GM21737 (cell line): ENCODE data around the gene SLIT3.

Experiments used
- ATAC-seq: cut with Tn5 transposase; IDR thresholded peaks from one replicate; pipeline ENCODE4 v1.9.1; 2021; ENCODE audit warnings: mild to moderate bottlenecking, moderate library complexity; ENCODE audit not compliant: unreplicated experiment

The SLIT3 gene

GRCh38 chr5:169272111-169272510 lies 28.8 kb downstream of the SLIT3 start:
- no peak for ATAC-seq

DNA sequence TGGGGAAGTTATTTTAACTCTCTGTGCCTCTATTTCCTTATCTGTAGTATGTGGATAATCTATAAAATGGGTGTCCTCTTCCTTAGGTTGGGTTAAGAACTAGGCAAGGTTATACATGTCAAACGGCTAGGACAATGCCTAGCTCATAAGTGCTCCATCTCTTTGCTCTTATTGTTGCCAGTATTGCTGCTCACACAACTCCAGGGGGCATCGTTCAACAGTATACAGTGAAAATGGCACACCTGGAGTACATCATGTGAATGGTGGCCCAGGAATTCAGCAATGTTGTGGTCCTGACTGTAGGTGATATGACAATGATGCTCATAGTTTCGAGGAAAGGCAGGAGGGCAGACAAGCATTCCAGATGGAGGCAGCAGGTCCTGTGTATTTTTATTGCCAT lies 30.1 kb downstream of the SLIT3 start:
- ATAC-seq = no peak

DNA sequence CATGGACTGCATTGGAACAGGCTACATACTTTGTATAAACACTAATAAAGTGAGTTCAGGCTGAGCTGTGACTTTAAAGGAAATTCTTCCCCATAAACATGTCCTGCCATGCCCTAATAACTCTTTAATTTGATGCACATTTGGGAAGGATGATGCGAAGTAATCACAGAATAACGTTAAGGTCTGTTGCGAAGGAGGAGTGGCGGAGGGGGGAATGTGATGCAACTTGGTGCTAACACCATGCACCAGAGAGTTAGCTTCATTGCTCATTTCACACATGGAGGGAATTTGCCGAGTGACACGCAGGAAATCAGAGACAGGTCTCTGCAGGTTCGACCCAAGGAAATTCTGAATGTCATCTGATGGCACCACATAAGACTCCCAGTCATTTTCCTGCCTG lies 32.9 kb downstream of the SLIT3 start:
- ATAC-seq = no peak

DNA sequence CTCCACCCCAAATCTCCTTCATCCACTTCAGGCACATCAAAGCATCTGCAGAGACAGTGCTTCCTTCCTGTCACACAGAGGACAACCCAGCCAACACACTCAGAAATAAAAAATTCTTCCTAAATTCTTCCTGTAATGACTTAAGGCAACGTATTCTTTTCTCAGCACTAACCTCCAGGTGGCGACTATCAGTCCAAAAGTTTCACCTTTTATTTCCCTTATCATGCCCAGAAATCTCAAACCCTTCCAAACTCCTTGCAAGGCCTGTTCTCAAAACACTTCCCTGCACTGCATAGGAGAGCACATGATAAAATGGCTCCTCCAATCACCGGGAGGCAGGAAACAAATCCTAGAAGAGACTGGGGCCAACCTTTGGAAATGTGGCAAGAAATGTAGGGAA lies 35.1 kb downstream of the SLIT3 start:
- no peak for ATAC-seq

DNA sequence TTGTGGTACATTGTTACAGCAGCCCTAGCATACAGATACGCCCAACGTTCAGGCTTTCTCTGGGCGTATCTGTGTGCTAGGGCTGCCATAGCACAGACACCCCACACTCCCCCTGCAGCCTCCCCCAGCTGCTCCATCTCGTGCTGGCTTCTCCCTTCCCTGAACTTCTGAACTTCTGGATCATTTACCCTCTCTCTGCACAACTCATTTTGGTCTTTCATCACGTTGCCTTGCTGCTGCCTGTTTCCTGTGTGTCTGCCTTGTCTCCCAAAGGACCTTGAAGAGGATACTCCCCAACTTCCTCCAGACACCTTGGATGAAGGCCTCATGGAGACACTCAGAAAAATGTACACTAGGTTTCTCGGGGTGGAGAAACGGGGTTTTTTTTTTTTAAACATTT lies 37.3 kb downstream of the SLIT3 start:
- no peak for ATAC-seq

DNA sequence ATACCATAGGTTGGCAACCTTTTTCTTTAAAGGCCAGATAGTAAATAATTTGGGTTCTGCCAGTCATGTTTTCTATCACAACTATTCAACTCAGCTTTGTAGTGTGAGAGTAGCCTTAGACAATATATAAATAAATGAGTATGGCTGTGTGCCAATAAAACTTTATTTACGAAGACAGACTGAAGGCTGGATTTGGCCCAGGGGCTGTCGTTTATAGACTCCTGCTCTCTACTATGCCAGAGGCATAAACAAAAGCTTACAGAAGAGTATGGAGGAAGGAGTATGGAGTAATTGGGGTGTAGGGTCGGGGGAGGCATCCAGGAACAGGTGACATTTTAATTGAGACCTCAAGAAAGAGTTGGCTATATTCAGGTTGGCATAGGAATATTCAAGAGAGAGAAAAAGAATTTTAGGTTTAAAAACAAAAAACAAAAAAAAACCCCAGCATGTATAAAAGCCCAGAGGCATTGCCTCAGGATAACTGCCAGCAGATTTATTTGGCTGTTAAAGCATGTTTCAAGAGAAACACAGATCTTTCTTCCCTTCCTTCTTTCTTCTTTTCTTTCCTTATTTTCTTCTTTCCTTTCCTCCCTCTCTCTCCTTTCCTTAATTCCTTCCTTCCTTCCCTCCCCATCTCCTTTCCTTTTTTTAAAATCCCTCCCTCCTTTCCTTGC lies 39.9 kb downstream of the SLIT3 start:
- no peak for ATAC-seq

DNA sequence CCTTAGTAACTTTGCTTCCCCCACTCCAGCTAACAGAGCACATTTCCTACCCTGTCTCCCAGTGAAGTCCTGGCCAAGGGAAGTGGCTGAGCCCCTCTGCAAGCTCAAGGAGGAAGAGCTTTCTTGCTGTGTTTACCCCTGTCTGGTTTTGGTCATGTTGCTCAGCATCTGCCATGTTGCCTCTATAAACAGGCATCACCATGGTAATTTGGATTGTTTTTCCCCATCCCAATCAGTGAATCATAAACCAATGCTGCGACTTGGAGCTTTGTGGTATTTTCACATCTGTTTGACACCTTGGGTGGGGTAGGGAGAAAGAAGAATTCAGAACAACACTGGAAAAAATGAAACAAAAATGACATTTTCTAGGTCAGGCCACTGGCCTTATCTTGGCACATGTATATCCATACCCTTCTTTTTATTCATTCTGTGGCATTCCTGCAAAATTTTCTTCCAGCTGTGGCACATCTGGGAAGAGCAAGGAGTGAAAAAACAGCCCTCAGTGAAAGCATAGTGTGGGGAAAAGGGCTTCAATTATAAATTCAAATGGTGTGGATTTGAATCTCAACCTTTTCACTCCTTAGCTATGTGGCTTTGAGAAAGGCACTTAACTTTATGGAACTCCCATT lies 42.5 kb downstream of the SLIT3 start:
- no peak for ATAC-seq

- no peak for ATAC-seq
Measured at GRCh38 chr5:169256191-169256590, 44.7 kb downstream of the SLIT3 start.

GRCh38 chr5:169253071-169253470 lies 47.9 kb downstream of the SLIT3 start:
- no peak for ATAC-seq

- ATAC-seq = no peak
Measured at GRCh38 chr5:169251333-169252084, 49.4 kb downstream of the SLIT3 start.

GRCh38 chr5:169250887-169251286 lies 50.1 kb downstream of the SLIT3 start:
- ATAC-seq = no peak

DNA sequence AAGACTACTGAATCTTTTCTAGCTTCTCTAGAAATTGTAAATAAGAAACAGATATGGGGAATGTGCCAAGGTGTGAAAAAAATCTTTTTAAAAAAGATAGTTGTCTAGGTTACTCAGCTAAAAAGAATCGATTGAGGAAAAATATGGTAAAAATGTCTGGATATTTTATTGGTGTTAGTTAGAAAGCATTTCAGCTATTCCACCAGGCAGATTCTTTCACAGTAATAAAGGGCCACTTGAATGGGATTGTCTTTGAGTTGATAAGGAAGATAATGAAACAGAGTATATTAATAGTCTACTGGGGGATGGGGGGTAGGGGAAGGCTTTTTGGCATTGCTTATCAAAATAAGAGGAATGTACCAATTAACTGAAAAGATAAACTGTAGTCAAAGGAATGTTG lies 51.9 kb downstream of the SLIT3 start:
- ATAC-seq = no peak

- ATAC-seq = no peak
Measured at GRCh38 chr5:169248550-169248949, 52.4 kb downstream of the SLIT3 start.

DNA sequence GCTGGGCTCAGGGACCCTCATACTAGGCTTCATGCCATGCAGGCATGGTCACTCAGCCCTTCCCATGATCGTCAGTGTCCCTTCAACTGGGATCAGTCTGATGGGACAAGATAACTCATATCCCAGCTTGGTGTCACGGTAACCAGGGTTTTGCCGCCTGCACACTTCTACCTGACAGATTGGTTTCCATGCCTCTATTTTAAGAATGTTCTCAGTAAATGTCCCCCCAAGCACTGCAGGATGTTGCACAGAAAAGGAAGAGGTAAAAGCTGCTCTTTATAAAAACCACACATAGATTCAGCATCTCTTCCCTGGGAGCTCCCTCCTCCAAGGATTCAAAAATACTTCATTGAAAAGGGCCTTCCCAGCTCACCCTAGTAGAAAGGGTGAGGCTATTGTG lies 56.1 kb downstream of the SLIT3 start:
- no peak for ATAC-seq

DNA sequence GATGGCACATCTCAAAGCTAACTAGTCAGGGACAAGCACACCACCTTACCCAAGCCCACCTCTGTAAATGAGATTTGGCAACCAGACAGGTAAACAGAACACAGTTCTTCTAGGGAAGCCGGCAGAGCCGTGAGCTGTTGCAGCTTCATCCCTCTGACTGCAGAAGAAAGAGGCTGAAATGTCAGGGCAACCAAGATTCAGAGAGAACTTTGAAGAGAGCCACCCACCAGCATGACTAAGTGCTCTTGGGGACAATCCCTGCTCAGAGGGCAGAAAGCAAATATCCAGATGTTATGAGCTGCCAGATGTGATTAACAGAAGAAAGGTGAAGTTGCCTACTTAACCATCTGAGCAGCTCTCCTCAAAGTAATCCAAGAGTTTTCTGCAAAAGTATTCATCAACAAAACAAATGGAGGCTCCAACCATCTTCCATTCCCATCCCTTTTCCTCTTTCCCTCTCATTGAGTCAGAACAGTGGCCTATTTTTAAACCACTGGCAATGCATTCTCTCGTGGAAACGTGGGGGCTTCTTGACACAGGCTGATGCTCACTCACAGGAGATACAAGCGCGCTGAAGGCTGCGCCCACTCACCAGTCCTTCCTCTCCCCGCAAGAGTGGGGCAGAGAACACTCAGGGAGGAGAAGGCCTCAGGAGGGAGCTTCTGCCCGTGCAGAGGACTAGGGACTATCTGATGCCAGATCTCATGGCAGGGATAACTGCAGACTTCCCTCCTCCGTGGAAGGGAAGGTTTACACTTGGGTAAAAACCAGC lies 57.1 kb downstream of the SLIT3 start:
- no peak for ATAC-seq

GRCh38 chr5:169242849-169243186 lies 58.1 kb downstream of the SLIT3 start:
- no peak for ATAC-seq

GRCh38 chr5:169242175-169242848 lies 58.6 kb downstream of the SLIT3 start:
- no peak for ATAC-seq

DNA sequence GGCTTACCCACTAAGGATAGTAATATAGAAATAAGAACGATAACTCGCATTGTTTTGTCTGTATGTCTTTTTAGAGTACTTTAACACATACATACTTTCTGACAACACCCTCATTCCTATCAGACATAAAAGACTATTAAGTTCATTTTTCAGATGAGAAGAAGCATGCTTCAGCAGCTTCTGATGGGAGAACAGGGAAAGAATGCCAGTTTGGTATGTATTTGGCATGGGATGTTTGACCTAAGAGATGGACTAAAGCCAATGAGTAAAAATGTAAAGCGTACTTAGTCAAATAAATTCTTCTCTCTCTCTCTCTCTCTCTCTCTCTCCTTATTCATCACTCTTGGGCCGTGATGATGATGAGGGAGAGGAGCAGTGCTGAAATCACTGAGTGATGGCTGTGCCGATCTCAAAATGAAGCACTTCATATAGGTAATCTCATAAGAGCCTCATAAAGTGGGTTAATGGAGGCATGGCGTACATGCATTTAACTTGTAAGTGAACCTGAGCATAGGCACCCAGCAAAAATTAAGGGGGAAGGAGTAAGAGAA lies 71.5 kb downstream of the SLIT3 start:
- ATAC-seq = no peak

GRCh38 chr5:169226895-169227294 lies 74.0 kb downstream of the SLIT3 start:
- ATAC-seq = no peak

DNA sequence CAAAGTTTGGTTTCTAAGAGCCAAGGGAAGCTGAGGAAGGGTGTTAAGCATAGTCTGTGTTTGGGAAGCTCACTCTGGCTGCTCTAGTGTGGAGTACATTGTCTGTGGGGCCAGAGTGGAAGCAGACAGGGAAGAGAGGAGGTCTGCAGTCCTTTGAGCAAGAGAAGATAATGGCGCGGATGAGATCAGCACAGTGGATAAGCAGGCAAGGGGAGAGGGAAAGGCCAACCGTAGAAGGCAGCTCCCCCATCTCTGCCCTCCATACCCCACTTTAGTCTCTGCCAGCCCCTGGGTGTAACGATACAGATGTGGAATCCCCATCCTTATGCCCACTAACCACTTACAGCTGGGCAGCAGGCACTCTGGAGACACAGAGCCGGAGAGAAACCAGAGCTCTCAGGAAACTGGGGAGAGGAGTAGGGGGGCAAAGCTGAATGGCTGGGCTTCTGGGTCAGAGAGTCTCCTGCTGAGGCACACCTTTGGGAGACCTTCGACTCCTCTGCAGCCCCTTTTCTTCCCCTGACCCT lies 75.0 kb downstream of the SLIT3 start:
- ATAC-seq = no peak

DNA sequence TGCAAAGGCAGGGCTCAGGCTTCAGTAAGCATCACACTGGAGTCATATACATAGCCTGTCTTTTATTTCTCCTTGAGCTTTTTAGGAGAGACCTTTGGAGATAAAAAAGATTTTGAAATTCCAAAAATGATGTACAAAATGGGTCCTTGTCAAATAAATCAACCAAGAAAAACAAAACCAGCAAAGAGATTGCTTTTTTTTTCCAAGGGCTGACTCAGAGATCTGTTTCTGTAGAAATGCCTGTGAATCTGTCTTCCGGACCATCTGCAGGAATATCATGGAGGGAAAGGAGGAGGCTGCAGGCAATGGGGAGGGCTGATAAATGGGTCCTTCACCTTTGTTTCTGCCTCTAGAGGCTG lies 77.4 kb downstream of the SLIT3 start:
- no peak for ATAC-seq
